Measurements from ENCODE around the gene UGT1A6. TPM values are rescaled to one million over a fixed set of nuclear protein-coding genes. Genes with fewer than 3 reads are reported as not detected.

UGT1A6 gene
- polyA plus RNA-seq, 2 of the 4 experiments (the other 2 are of a cell fraction), result 2.5 to 3.5 TPM

- H3K4me1 ChIP-seq, result peaks cover 34% of the 10 kb centered on the region
- WGBS (ENCODE audit: missing lambda C conversion rate), result 5% methylated on average over 8 of the region's 8 CpGs
- peak; percentile 85 for ATAC-seq
Observed at GRCh38 chr2:233699424-233700027, 6.8 kb downstream of the UGT1A6 start.

More at GRCh38 chr2:233699424-233700027, 6.8 kb downstream of the UGT1A6 start:
- H3K4me3 ChIP-seq, result no peak overlapping the region
- FAIRE-seq (no peak), DNase-seq (ENCODE audit: low read depth in 1 of 2, low spot score in 1 of 2) (no peak)
- H3K27ac ChIP-seq, result peak overlapping the region; percentile 99 to 100
- peak overlapping the region; percentile 52 for H3K4me2 ChIP-seq
- H3K9me3 ChIP-seq, result peaks cover 54% of the 10 kb centered on the region
- POLR2A ChIA-PET, result interaction anchor here (0.5 to 1.9 kb wide), 6 partner anchors 133 to 213 kb away, joined by 3 to 13 read pairs (median 8); partner anchors contain the start of gene USP40
- peak; percentile 95 for TF ChIP-seq HOXB13 (CRISPR knock-in tag; IDR thresholded peaks at IDR 0.05; ENCODE audit: low read depth)
- TF ChIP-seq KDM1A (IDR thresholded peaks at IDR 0.05; ENCODE audit: low read depth), result no peak
- peak; percentile 32; the same call in 1 of the 2 replicates for TF ChIP-seq FOSB (CRISPR knock-in tag; IDR thresholded peaks at IDR 0.05)
- TF ChIP-seq RFX5 (IDR thresholded peaks at IDR 0.05), result no peak
- TF ChIP-seq MAX (IDR thresholded peaks at IDR 0.05), result no peak
- TF ChIP-seq TFCP2L1 (CRISPR knock-in tag; IDR thresholded peaks at IDR 0.05), result peak; percentile 9; the same call in 1 of the 2 replicates
- TF ChIP-seq HEYL (CRISPR knock-in tag; IDR thresholded peaks at IDR 0.05), result peak; percentile 20; the same call in 1 of the 2 replicates
- peak; percentile 62 to 83; a peak in 3 of 4 replicates for TF ChIP-seq CEBPB (IDR thresholded peaks at IDR 0.05)
- no peak for TF ChIP-seq TP53 (CRISPR knock-in tag; IDR thresholded peaks at IDR 0.05)
- TF ChIP-seq HOXB5 (CRISPR knock-in tag; IDR thresholded peaks at IDR 0.05), result peak; percentile 87
- TF ChIP-seq E2F6 (IDR thresholded peaks at IDR 0.05; ENCODE audit: borderline replicate concordance, low read depth), result peak; percentile 16; the same call in 1 of the 2 replicates
- TF ChIP-seq REST (IDR thresholded peaks at IDR 0.05), result no peak
- no peak for TF ChIP-seq RAD21 (conservative IDR thresholded peaks at IDR 0.05 in 1 of 2, IDR thresholded peaks at IDR 0.05 in 1 of 2)
- no peak for TF ChIP-seq NFE2L2 (conservative IDR thresholded peaks at IDR 0.05; ENCODE audit: low read length)
- no peak for TF ChIP-seq USF2 (IDR thresholded peaks at IDR 0.05)
- 0 out of 2 replicates have a peak, but pooled peaks have one; percentile 79 for TF ChIP-seq HMGXB4 (CRISPR knock-in tag; IDR thresholded peaks at IDR 0.05; ENCODE audit: borderline replicate concordance)
- peak; percentile 86 for TF ChIP-seq ATOH8 (CRISPR knock-in tag; IDR thresholded peaks at IDR 0.05; ENCODE audit: low read depth)
- peak; percentile 20; the same call in 1 of the 2 replicates for TF ChIP-seq FOXS1 (CRISPR knock-in tag; IDR thresholded peaks at IDR 0.05)
- peak; percentile 73; the same call in 1 of the 2 replicates for TF ChIP-seq HOXA7 (CRISPR knock-in tag; IDR thresholded peaks at IDR 0.05)
- peak; percentile 65 for TF ChIP-seq EHF (CRISPR knock-in tag; IDR thresholded peaks at IDR 0.05)
- peak; percentile 87 for TF ChIP-seq ZSCAN20 (CRISPR knock-in tag; IDR thresholded peaks at IDR 0.05)
- no peak for TF ChIP-seq GATA3 (IDR thresholded peaks at IDR 0.05; ENCODE audit: borderline replicate concordance)
- peak; percentile 70; the same call in 1 of the 2 replicates for TF ChIP-seq RARB (CRISPR knock-in tag; IDR thresholded peaks at IDR 0.05)
- CTCF ChIA-PET, result interaction anchor here (1.0 to 2.6 kb wide), 6 partner anchors 12 to 251 kb away, joined by 3 to 11 read pairs (median 4); no protein-coding TSS in a partner anchor

All from A549 (cell line).